Ishikawa (cell line): ENCODE results near the gene RNF213.

Source experiments
- CEBPB ChIP-seq: IDR thresholded peaks from 2 replicates; pipeline ENCODE4 v1.6.1; 2012
- CREB1 ChIP-seq: IDR thresholded peaks from 2 replicates; pipeline ENCODE4 v1.6.1; 2012; ENCODE audit warnings: low read depth
- EGR1 ChIP-seq: IDR thresholded peaks from 2 replicates; pipeline ENCODE4 v1.6.1; 2012
- EP300 ChIP-seq: IDR thresholded peaks from 2 replicates; pipeline ENCODE4 v1.6.1; 2012; ENCODE audit warnings: borderline replicate concordance
- FOXM1 ChIP-seq: IDR thresholded peaks from 2 replicates; pipeline ENCODE4 v1.6.1; 2012; ENCODE audit warnings: low read depth, borderline replicate concordance
- NFIC ChIP-seq: IDR thresholded peaks from 2 replicates; pipeline ENCODE4 v1.6.1; 2012
- RAD21 ChIP-seq: IDR thresholded peaks from 2 replicates; pipeline ENCODE4 v1.6.1; 2012; ENCODE audit warnings: low read depth
- TAF1 ChIP-seq: IDR thresholded peaks from 2 replicates; pipeline ENCODE4 v1.6.1; 2012; ENCODE audit warnings: low read depth, mild to moderate bottlenecking
- TCF12 ChIP-seq: IDR thresholded peaks from 2 replicates; pipeline ENCODE4 v1.6.1; 2012; ENCODE audit warnings: low read depth
- TEAD4 ChIP-seq: IDR thresholded peaks from 2 replicates; pipeline ENCODE4 v1.6.1; 2012
- YY1 ChIP-seq: IDR thresholded peaks from 2 replicates; pipeline ENCODE4 v1.6.1; 2012; ENCODE audit warnings: low read depth
- ZBTB7A ChIP-seq: IDR thresholded peaks from 2 replicates; pipeline ENCODE4 v1.6.1; 2012; ENCODE audit warnings: low read depth
- TF ChIP-seq, protein P1 (sequence below): IDR thresholded peaks from 2 replicates; pipeline ENCODE4 v1.6.1; 2012
- TF ChIP-seq, protein P2 (sequence below): IDR thresholded peaks from 2 replicates; pipeline ENCODE4 v1.6.1; 2012; ENCODE audit warnings: low read depth, mild to moderate bottlenecking
- TF ChIP-seq, protein P3 (sequence below): IDR thresholded peaks from 2 replicates; pipeline ENCODE4 v1.6.1; 2012

RNF213 gene

DNA sequence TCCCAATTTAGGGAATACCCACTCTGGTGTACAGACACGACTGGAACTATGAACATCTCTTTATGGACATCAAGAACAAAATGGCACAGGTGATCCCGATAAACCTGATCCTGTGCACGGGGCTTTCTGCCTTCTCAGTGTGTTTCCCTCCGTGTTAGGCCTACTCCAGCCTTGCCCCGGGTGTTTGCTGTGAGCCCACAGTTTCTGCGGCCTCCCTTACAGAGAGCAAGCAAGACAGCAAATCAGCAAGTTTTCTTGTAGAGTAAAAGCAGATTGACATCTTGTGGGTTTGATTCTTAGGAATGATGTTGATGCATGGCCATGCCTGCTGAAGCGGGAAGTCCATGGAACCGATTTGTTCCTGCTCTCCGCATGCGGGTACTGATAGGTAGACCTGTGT, 127.9 kb downstream of the RNF213 start:
- TF ChIP-seq, protein P1, sequence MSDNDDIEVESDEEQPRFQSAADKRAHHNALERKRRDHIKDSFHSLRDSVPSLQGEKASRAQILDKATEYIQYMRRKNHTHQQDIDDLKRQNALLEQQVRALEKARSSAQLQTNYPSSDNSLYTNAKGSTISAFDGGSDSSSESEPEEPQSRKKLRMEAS, result no peak
- TF ChIP-seq TAF1 (no peak), CEBPB (no peak), YY1 (no peak), ZBTB7A (no peak), RAD21 (no peak), FOXM1 (no peak), NFIC (no peak), TEAD4 (no peak), EGR1 (no peak), EP300 (no peak), CREB1 (no peak), TCF12 (no peak)
- TF ChIP-seq, protein P2, sequence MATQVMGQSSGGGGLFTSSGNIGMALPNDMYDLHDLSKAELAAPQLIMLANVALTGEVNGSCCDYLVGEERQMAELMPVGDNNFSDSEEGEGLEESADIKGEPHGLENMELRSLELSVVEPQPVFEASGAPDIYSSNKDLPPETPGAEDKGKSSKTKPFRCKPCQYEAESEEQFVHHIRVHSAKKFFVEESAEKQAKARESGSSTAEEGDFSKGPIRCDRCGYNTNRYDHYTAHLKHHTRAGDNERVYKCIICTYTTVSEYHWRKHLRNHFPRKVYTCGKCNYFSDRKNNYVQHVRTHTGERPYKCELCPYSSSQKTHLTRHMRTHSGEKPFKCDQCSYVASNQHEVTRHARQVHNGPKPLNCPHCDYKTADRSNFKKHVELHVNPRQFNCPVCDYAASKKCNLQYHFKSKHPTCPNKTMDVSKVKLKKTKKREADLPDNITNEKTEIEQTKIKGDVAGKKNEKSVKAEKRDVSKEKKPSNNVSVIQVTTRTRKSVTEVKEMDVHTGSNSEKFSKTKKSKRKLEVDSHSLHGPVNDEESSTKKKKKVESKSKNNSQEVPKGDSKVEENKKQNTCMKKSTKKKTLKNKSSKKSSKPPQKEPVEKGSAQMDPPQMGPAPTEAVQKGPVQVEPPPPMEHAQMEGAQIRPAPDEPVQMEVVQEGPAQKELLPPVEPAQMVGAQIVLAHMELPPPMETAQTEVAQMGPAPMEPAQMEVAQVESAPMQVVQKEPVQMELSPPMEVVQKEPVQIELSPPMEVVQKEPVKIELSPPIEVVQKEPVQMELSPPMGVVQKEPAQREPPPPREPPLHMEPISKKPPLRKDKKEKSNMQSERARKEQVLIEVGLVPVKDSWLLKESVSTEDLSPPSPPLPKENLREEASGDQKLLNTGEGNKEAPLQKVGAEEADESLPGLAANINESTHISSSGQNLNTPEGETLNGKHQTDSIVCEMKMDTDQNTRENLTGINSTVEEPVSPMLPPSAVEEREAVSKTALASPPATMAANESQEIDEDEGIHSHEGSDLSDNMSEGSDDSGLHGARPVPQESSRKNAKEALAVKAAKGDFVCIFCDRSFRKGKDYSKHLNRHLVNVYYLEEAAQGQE, result no peak
- TF ChIP-seq, protein P3, sequence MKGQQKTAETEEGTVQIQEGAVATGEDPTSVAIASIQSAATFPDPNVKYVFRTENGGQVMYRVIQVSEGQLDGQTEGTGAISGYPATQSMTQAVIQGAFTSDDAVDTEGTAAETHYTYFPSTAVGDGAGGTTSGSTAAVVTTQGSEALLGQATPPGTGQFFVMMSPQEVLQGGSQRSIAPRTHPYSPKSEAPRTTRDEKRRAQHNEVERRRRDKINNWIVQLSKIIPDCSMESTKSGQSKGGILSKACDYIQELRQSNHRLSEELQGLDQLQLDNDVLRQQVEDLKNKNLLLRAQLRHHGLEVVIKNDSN, result no peak

DNA sequence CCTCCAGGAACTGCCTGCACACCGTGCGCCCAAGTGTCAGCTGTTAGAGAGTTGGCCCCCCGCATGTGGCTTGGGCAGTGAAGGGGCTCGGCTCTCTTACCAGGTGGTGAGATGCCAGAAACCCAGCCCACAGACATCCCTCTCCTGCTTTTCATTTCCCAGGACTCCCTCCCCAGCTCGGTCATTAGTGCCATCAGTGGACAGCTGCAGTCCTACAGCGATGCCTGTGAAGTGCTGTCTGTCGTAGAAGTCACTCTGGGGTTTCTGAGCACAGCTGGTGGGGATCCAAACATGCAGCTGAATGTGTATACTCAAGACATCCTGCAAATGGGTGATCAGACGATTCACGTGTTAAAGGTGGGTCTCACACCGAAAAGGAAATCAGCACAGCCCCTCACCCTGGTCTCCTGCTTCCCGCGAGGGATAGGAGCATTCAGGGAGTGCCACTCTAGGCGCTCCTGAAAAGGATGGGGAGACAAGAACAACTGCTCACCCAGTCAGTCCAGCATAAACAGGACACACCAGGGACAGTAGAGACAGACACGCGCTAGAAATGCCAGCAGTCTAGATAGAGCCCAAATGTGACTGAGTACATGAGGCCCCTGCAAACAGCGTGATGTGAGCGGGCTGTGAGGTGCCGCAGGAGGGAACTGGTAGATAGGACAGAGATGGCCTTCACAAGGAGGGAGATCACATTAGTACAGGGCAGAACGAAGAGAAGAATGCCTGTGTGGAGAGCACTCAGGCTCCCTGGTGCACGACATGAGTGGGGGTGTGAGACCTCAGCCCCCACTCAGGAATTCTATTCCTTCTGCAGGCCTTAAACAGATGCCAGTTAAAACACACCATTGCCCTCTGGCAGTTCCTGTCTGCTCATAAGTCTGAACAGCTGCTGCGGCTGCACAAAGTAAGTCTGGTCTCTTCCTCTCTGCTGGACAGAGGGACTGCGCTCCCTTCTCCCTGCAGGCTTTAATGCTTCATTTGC, 128.7 kb downstream of the RNF213 start:
- TF ChIP-seq TEAD4 (no peak), RAD21 (no peak)

DNA sequence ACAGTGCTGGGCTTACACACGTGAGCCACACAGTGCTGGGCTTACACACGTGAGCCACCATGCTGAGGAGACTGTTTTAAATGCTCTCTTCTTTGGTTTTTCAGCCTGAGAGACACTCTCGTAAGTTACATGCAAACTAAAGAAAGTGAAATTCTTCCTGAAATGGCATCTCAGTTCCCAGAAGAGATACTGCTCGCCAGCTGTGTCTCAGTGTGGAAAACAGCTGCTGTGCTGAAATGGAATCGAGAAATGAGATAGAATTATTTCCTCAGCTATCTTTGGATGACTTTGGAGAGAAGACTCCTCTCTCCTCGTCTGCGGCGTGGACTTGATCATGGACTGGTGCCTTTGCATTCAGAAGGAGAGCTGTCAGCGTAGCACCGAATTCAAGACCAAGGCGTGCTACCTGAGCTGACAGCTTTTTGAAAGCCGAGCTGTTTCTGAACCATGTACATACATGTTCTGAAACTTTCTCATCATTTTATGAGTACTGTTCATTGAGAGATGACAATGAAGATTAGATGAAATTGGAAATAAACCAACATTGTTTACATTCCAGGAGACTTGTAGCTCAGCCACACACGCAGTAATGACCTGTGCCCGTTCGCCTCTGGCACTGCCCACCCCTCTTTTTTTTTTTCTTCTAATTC, 132.7 kb downstream of the RNF213 start:
- TF ChIP-seq EP300, result no peak
- no peak for TF ChIP-seq TCF12
- no peak for TF ChIP-seq TAF1
- TF ChIP-seq, protein P2, result no peak
- TF ChIP-seq RAD21, result no peak
- no peak for TF ChIP-seq NFIC
- no peak for TF ChIP-seq EGR1

DNA sequence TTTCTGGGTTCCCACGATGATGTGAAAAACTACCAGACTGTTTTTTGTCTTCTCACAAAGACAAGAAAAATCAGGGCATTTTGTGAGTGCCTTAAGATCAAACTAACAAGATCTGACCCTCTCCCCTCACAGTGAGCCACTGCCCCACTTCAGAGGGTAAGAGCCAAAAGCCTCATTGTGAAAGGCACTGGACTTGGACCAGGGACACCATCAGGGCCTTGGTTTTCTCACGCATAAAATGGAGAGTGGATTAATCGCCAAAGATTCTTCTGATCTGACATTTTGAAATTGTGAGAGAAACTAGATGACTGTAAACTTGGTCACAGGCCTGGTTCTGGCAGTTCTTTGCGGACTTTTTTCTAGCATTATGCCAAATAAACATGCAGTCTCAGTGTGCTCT, 133.3 kb downstream of the RNF213 start:
- TF ChIP-seq, protein P1, result no peak
- TF ChIP-seq, protein P3, result no peak
- TF ChIP-seq ZBTB7A (no peak), TAF1 (no peak), CREB1 (no peak), RAD21 (no peak), EP300 (no peak)
- TF ChIP-seq, protein P2, result no peak
